Fibroblast of mammary gland (primary cell): ENCODE results near the gene DBN1.

Experiments
- DNase-seq: peaks from one replicate; pipeline ENCODE4 v3.0.0-alpha.2; 2010; ENCODE audit warnings: low read depth
- H3K4me3 ChIP-seq: 2 replicates; pipeline ENCODE4 v1.5.1; 2011; ENCODE audit warnings: low read depth, mild to moderate bottlenecking, low read length, moderate library complexity; ENCODE audit not compliant: control insufficient read depth
- TF ChIP-seq, protein P1 (sequence below): conservative IDR thresholded peaks from 2 replicates; pipeline ENCODE4 v1.5.1; 2011; ENCODE audit warnings: low read depth, low read length, inconsistent platforms; ENCODE audit not compliant: control insufficient read depth, insufficient read depth

DBN1 gene

DNA sequence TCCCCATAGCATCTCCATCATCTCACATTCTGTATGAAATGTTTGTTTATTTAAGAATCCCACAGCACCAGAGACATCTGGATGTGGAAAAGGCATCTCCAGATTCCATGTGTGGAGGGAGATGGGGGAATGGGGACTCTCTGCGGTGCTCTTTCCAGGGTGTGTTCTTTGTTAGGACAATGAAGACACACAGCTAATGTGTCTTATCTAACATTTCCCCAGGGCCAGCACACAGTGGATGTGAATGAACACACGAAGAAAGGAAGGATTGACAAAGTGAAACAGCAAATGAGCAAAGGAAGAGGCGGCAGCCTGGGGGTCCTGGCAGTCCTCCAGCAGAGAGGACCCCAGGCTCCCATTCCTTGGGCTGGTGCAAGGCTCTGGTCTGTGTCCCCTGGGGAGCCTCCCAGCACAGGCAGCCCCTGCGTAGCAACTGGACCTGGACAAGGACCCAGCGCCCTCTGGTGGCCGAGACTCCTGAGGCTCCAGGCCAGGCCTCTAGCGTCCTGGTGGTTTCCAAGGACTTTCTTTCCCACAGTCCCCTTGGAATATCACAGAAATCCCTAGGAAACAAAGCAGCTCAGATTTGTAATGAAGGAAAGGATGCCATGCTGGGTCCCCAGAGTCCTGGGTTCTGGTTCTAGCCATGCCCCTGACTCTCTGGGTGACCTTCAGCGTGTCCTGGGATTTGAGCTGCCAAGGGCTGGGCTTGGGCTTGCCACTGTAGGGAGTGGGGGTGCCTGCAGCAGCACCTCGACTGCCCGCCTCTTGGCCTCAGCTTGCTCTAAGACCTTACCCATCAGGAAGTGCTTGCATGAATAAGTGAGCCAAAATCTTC, 27.5 kb upstream of the DBN1 start:
- TF ChIP-seq, protein P1, sequence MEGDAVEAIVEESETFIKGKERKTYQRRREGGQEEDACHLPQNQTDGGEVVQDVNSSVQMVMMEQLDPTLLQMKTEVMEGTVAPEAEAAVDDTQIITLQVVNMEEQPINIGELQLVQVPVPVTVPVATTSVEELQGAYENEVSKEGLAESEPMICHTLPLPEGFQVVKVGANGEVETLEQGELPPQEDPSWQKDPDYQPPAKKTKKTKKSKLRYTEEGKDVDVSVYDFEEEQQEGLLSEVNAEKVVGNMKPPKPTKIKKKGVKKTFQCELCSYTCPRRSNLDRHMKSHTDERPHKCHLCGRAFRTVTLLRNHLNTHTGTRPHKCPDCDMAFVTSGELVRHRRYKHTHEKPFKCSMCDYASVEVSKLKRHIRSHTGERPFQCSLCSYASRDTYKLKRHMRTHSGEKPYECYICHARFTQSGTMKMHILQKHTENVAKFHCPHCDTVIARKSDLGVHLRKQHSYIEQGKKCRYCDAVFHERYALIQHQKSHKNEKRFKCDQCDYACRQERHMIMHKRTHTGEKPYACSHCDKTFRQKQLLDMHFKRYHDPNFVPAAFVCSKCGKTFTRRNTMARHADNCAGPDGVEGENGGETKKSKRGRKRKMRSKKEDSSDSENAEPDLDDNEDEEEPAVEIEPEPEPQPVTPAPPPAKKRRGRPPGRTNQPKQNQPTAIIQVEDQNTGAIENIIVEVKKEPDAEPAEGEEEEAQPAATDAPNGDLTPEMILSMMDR: peak; percentile 93
- H3K4me3 ChIP-seq: no peak overlapping the region

DNA sequence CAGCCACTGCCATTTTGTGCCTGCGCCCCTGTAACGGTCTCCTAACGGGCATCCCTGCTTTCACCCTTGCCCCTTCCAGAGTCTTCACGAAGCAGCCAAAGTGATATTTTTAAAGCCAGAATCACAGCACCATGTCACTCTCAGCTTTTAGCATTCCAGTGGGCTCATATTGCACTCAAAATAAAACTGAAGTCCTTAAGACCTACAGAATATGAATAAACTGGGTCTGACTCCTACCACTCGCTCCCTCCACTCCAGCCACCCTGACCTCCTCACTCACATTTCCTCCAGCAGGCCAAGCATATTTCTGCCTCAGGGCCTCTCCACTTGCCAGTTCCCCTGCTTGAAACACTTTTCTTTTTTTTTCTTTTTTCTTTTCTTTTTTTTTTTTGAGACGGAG, 26.4 kb upstream of the DBN1 start:
- TF ChIP-seq, protein P1: no peak
- no peak overlapping the region for H3K4me3 ChIP-seq
- no peak for DNase-seq

More for the DNA sequence above, 27.5 kb upstream of the DBN1 start:
- peak; percentile 85 for DNase-seq

DNA sequence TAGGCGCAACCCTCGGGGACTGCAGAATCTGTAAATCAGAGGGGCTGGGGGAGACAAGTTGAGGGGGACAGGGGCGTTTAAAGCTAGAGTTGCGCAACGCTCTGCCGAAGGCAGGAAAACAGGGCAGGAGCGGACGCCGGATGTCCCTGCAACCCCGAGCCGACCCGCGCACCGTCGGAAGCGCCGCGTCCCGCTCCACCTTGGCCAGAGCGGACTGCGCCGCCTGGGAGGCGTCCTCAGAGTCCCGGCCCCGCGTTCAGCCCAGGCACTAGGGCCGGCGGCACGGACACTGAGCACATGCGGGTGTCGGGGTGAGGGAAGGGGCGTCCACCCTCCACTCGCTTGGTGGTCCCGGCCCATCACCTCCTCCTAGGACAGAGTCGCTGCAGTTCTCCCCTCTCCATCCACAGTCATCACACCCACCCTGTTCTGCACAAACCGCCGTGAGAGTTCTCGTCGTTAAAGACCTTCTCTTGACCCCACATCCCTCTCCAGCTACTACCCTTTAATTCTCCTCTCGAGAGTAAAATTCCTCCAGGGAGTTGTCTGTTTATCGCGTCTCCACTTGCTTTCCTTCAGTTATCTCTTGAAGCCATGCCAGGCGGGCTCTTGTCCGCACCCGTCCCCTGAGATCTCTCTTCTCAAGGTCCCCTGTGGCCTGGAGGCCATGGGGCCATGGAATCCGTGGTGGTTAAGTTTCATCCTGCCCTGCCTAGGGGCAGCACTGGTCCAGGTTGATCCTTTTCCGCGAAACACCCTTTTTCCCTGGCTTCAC, 24.8 kb upstream of the DBN1 start:
- peak overlapping the region; percentile 52 for H3K4me3 ChIP-seq
- TF ChIP-seq, protein P1: no peak
- DNase-seq: no peak

DNA sequence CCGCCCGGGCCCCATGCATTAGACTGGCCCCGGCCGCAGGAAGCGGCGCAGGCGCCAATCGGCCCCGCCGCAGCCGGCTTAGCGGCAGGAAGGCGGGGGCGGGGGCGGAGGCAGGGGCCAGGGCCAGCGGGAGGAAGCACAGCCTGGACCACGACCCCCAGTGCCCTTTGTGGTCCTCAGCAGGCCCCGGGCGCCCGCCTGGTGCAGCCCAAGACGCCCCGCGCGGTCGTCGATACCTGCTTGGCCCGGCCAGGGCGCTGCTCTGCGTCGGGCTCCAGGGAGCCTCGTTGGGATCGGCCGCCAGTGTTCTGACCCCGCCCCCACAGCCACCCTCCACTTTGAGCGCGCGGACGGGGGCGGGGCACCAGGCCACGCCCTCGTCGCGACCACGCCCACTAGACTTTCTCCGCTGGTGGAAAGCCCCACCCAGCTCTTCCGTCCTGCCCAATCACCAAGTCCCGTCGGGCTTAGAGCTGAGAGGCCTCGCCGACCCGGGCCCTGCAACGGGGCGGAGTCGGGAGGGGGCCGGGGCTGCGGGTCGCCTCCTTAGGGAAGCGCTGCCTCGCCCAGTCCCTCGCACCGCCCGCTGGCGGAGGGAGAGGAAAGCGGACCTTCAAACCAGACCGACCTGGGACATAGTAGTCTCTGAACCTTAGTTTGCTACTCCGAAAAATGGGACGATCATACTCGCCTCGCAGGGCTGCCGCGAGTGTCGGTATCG, 24.0 kb upstream of the DBN1 start, which contains the start of gene PDLIM7:
TSS of gene PDLIM7 (minus strand) at position 313 of the 721 bp plus-strand sequence. CDS start 1,092 bp downstream, outside the sequence.
- TF ChIP-seq, protein P1: no peak
- H3K4me3 ChIP-seq: peak within 1 kb of the TSS; percentile 77
- DNase-seq: peak; percentile 96

DNA sequence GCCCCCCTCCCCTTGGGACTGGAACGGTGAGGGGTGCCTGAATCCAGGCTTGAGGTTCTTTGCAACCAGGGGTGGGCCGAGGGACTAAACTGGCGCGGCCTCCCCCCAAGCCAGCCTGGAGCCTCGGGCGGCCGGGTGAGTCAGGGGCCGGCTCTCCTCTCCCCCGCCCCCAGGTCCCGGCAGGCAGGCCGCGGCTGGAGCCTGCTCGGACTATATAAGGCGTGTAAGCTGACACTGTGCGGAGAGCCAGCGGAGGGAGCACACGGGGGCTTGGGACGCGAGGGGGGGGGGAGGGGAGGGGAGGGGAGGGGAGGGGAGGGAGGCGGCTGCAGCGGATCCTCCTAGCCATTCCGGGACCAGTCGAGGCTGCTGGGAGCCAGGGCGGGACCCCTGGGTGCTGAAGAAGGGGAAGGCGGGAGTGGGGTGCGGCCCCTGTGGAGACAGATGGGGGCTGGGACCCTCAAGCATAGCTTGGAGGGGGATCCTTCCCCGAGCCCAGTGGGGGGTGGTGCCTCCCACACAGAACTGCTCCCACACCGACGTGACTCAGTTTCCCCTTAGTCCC, 23.4 kb upstream of the DBN1 start:
- H3K4me3 ChIP-seq: peak overlapping the region; percentile 77
- TF ChIP-seq, protein P1: no peak
- DNase-seq: peak; percentile 92

DNA sequence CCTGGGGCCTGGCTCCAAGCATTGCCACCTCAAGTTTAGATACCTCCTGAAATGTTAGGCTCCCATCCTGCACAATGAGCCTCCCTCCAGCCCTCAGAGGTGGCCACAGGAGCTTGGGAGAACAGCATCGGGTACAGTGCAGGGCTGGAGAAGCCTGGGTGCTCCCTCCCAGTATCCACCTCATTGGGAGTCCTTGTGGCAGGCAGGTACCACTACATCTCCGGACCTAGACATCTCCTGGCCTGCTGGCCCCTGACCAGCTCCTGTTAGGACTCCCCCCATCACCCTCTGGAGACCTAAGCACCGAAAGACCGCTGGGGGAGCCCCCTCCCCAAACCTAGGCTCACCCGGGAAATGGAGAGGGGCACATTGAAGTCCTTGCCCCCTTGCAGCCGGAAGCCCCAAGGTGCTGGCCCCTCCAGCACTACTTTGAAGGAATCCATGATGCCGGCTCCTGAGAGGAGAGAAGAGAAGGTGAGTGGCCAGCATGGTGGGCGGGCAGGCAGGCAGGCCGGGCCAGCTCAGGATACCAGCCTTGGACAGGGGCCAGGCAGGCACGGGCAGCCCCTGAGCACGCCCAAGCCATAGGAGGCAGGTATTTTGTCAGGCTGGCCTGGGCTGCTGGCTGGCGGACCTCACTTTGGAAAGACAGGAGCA, 22.8 kb upstream of the DBN1 start:
- TF ChIP-seq, protein P1: peak; percentile 23
- peak overlapping the region; percentile 77 for H3K4me3 ChIP-seq
- peak; percentile 41 for DNase-seq
